Measurements from ENCODE around the gene C9orf85. TPM values are rescaled to one million over a fixed set of nuclear protein-coding genes. Genes with fewer than 3 reads are reported as not detected.
A peak's percentile ranks its signal among the peaks of the same experiment; 100 is the strongest.

Gene C9orf85
- total RNA-seq, 1 experiment from 2014 or later: 14.4 TPM

DNA sequence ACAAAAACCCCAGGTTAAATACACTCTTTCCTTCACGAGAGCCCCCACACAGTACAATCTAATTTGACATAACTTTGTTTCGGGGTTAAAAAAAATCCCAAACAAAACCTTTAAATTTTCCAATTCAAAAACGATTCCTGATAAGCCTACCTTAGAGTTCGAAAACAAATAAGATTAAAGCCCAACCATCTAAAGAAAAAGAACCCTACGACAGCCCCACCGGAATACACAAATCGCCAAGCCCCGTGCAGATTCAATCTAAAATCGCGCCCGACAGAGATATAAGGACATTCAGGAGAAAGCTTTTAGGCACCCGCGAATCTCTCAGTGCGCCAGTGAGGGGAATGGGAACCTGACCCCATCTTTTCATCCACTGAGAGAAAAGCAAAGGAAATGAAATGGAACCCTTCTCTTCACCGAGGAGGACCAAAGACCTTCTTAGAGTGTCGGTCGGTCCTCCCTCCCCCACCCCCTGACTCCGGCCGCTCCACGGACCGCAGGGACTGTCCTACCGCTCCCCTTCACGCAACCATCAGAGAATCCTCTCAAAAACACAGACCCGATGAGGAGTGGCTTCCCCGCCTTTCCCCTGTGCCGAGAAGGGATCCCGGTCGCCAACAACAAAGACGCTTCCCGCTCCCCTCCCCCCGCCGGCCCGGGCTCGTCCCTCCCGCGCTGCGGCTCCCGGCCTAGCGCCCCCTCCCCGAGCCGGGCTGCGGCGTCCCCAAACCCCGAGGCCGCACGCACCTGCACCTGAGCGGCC lies 1.4 kb upstream of the C9orf85 start:
- WGBS (ENCODE audit: extremely low coverage, insufficient read length, low lambda C conversion rate): no CpG with 5 or more reads among the region's 47 CpGs
- Histone ChIP-seq H3K79me2 (ENCODE audit: insufficient read depth, low read length) (peaks cover 68% of the 10 kb centered on the region), H3K4me1 (ENCODE audit: insufficient read depth, low read length) (no peaks in the 10 kb centered on the region; the same call in 1 of the 2 replicates), H3K9ac (ENCODE audit: extremely low read depth, insufficient read length, low read length) (peak overlapping the region; percentile 96), H4K20me1 (ENCODE audit: control insufficient read depth, insufficient read depth, insufficient read length) (no peaks in the 10 kb centered on the region), H3K23ac (ENCODE audit: insufficient read length, low read depth, low read length) (no peak overlapping the region), H3K79me1 (ENCODE audit: insufficient read depth, low read depth, low read length, poor library complexity, severe bottlenecking) (peaks cover 3% of the 10 kb centered on the region), H3K14ac (ENCODE audit: insufficient read depth, low read length) (peak overlapping the region; percentile 97), H2BK20ac (ENCODE audit: low read depth, low read length, poor library complexity, severe bottlenecking) (no peak overlapping the region), H3K4ac (ENCODE audit: low read depth, low read length) (no peak overlapping the region), H4K5ac (ENCODE audit: insufficient read length, low read depth, low read length) (no peak overlapping the region), H2AK5ac (ENCODE audit: insufficient read length, low read length) (no peak overlapping the region), H3K18ac (ENCODE audit: insufficient read length, low read depth, low read length) (peak overlapping the region; percentile 90), H3K23me2 (ENCODE audit: insufficient read length, low read depth, low read length, poor library complexity, severe bottlenecking) (peaks cover 9% of the 10 kb centered on the region), H3K27ac (ENCODE audit: insufficient read length, low read depth, low read length) (peak overlapping the region; percentile 67), H3K27me3 (ENCODE audit: insufficient read depth, low read length) (no peaks in the 10 kb centered on the region), H3T11ph (ENCODE audit: low read length) (no peak overlapping the region), H2BK12ac (ENCODE audit: insufficient read length, low read depth, low read length) (peak overlapping the region; percentile 8), H3K56ac (ENCODE audit: insufficient read length, low read depth, low read length) (no peak overlapping the region), H4K8ac (replicated peaks; ENCODE audit: insufficient read length, low read depth, low read length) (no peak overlapping the region), H2BK15ac (ENCODE audit: low read depth, low read length) (no peak overlapping the region), H3K4me2 (ENCODE audit: insufficient read depth, insufficient read length, low read length) (peak overlapping the region; percentile 60), H2BK120ac (ENCODE audit: low read depth, low read length, poor library complexity, severe bottlenecking) (no peak overlapping the region), H3K9me3 (ENCODE audit: control insufficient read depth, low read depth, low read length) (no peaks in the 10 kb centered on the region), H4K91ac (ENCODE audit: insufficient read length, low read depth, low read length) (no peak overlapping the region), H2BK5ac (ENCODE audit: insufficient read length, low read length) (peak overlapping the region; percentile 70), H2AFZ (ENCODE audit: low read length) (no peak overlapping the region)
- H3K36me3 Mint-ChIP-seq (ENCODE audit: insufficient read depth in 1 of 3, low read depth in 3 of 3): peaks cover 4 to 17% (median 14%) of the 10 kb centered on the region in 3 experiments
- H3K27me3 Mint-ChIP-seq (ENCODE audit: low read depth): no peaks in the 10 kb centered on the region
- DNase-seq: peak; percentile 56
- H3K4me3 Mint-ChIP-seq: peak overlapping the region; percentile 97 to 100
- peaks cover 0 to 4% of the 10 kb centered on the region in 2 experiments; a peak in 3 of 5 replicates for H3K9me3 Mint-ChIP-seq
- TF ChIP-seq, protein P1, sequence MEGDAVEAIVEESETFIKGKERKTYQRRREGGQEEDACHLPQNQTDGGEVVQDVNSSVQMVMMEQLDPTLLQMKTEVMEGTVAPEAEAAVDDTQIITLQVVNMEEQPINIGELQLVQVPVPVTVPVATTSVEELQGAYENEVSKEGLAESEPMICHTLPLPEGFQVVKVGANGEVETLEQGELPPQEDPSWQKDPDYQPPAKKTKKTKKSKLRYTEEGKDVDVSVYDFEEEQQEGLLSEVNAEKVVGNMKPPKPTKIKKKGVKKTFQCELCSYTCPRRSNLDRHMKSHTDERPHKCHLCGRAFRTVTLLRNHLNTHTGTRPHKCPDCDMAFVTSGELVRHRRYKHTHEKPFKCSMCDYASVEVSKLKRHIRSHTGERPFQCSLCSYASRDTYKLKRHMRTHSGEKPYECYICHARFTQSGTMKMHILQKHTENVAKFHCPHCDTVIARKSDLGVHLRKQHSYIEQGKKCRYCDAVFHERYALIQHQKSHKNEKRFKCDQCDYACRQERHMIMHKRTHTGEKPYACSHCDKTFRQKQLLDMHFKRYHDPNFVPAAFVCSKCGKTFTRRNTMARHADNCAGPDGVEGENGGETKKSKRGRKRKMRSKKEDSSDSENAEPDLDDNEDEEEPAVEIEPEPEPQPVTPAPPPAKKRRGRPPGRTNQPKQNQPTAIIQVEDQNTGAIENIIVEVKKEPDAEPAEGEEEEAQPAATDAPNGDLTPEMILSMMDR (conservative IDR thresholded peaks at IDR 0.05): no peak
- peaks cover 46 to 55% of the 10 kb centered on the region in 2 experiments for H3K4me1 Mint-ChIP-seq
- H3K27ac Mint-ChIP-seq: peak overlapping the region; percentile 93 to 99 (median 99)

Measured in H9 (cell line).